H1 (cell line): ENCODE measurements around the gene ZBTB7A. TPM values are rescaled to one million over a fixed set of nuclear protein-coding genes. Genes with fewer than 3 reads are reported as not detected.

Source experiments
- CTCF ChIA-PET: fragments of 300-600 bp; sonication (Branson Sonifier 250); formaldehyde crosslinking; loops from one replicate; lab custom pipeline; 2021; ENCODE audit not compliant: partially characterized antibody; lab: Charles Lee
- POLR2A ChIA-PET: fragments of 300-600 bp; sonication (Branson Sonifier 250); formaldehyde crosslinking; loops from one replicate; lab custom pipeline; 2021; ENCODE audit warnings: inconsistent platforms; ENCODE audit not compliant: partially characterized antibody; lab: Charles Lee
- DNase-seq, 2 experiments: peaks; one replicate each; pipeline versions ENCODE4 v3.0.0 to v3.0.0-alpha.2; 2010 to 2022; ENCODE audit warnings: low spot score in 2 of 2, low read depth in 1 of 2, mixed read lengths in 1 of 2
- FAIRE-seq: peaks from 2 replicates; lab custom pipeline; 2011; peaks lifted over from hg19 to GRCh38; lab: Jason Lieb, UNC
- H2AFZ ChIP-seq: 2 replicates; pipeline ENCODE4 v1.8.1; 2012; ENCODE audit warnings: low read length, inconsistent platforms
- H2AK5ac ChIP-seq: 2 replicates; pipeline ENCODE4 v1.6.1; 2013; ENCODE audit warnings: low read depth, low read length
- H2BK120ac ChIP-seq: replicated peaks from 2 replicates; pipeline ENCODE3; 2013; ENCODE audit warnings: low read depth, low read length, inconsistent platforms
- H2BK12ac ChIP-seq: 2 replicates; pipeline ENCODE4 v1.6.1; 2013; ENCODE audit warnings: low read depth, low read length
- H2BK15ac ChIP-seq: 2 replicates; pipeline ENCODE4 v1.6.1; 2013; ENCODE audit warnings: low read length
- H2BK20ac ChIP-seq: 2 replicates; pipeline ENCODE4 v1.6.1; 2013; ENCODE audit warnings: low read length
- H2BK5ac ChIP-seq: 2 replicates; pipeline ENCODE4 v1.6.1; 2013; ENCODE audit warnings: low read depth, low read length
- H3K14ac ChIP-seq: 2 replicates; pipeline ENCODE4 v1.6.1; 2013; ENCODE audit warnings: inconsistent platforms; ENCODE audit not compliant: insufficient read length
- H3K18ac ChIP-seq: 2 replicates; pipeline ENCODE4 v1.6.1; 2013; ENCODE audit warnings: low read length; ENCODE audit errors: extremely low read depth
- H3K23ac ChIP-seq: 2 replicates; pipeline ENCODE4 v1.6.1; 2013; ENCODE audit warnings: inconsistent platforms; ENCODE audit not compliant: insufficient read length
- H3K23me2 ChIP-seq: 2 replicates; pipeline ENCODE4 v1.6.1; 2013; ENCODE audit warnings: low read depth, low read length
- H3K27ac ChIP-seq: 2 replicates; pipeline ENCODE4 v1.6.1; 2011; ENCODE audit warnings: low read depth, low read length, inconsistent platforms
- H3K27me3 ChIP-seq, 4 experiments: replicated peaks in 1 of 4; 1 replicate in 1 of 4; 2 replicates in 3 of 4; pipeline versions ENCODE4 v1.6.1 to v1.8.1; 2011 to 2013; ENCODE audit warnings: low read length in 3 of 4, mild to moderate bottlenecking in 3 of 4, inconsistent platforms in 2 of 4, mixed read lengths in 2 of 4, moderate library complexity in 1 of 4; ENCODE audit not compliant: control insufficient read depth in 3 of 4, insufficient read depth in 3 of 4; ENCODE audit errors: extremely low read depth in 1 of 4
- H3K36me3 ChIP-seq, 4 experiments: 2 replicates each; pipeline versions ENCODE4 v1.6.1 to v1.8.1; 2011 to 2013; ENCODE audit warnings: mild to moderate bottlenecking in 4 of 4, low read length in 3 of 4, moderate library complexity in 2 of 4, control low read depth in 1 of 4, inconsistent platforms in 1 of 4; ENCODE audit not compliant: insufficient read depth in 4 of 4, control insufficient read depth in 2 of 4
- H3K4ac ChIP-seq: replicated peaks from 2 replicates; pipeline ENCODE3; 2013; ENCODE audit warnings: low read length, low read depth, mixed read lengths, inconsistent platforms; ENCODE audit not compliant: insufficient read length
- H3K4me1 ChIP-seq, 4 experiments: replicated peaks in 1 of 4; 1 replicate in 1 of 4; 2 replicates in 3 of 4; pipeline versions ENCODE4 v1.6.1 to v1.8.1; 2011 to 2013; ENCODE audit warnings: low read length in 3 of 4, inconsistent platforms in 2 of 4, mixed read lengths in 1 of 4; ENCODE audit not compliant: insufficient read depth in 4 of 4, control insufficient read depth in 3 of 4
- H3K4me2 ChIP-seq, 2 experiments: 2 replicates each; pipeline versions ENCODE4 v1.6.1 to v1.8.1; 2011 to 2013; ENCODE audit warnings: low read depth in 2 of 2, low read length in 2 of 2, control low read depth in 1 of 2, inconsistent platforms in 1 of 2, mild to moderate bottlenecking in 1 of 2; ENCODE audit not compliant: insufficient read depth in 1 of 2
- H3K4me3 ChIP-seq, 4 experiments: fragments of 200-600, 300-600 bp in 1 of 4; sonication (generic), shearing (Covaris generic), sonication (Bioruptor Twin) in 1 of 4; 2 replicates each; pipeline versions ENCODE4 v1.5.1 to v1.8.1; 2011 to 2016; ENCODE audit warnings: low read length in 4 of 4, low read depth in 3 of 4, control low read depth in 2 of 4, inconsistent platforms in 2 of 4, mild to moderate bottlenecking in 2 of 4, mixed read lengths in 1 of 4, moderate library complexity in 1 of 4; ENCODE audit not compliant: insufficient read depth in 2 of 4; ENCODE audit errors: extremely low read depth in 1 of 4
- H3K56ac ChIP-seq: replicated peaks from 2 replicates; pipeline ENCODE3; 2013; ENCODE audit warnings: low read depth, mild to moderate bottlenecking, mixed read lengths, low read length, inconsistent platforms; ENCODE audit not compliant: insufficient read length
- H3K79me1 ChIP-seq: 2 replicates; pipeline ENCODE4 v1.6.1; 2013; ENCODE audit warnings: low read depth, low read length, control low read depth
- H3K79me2 ChIP-seq, 2 experiments: 2 replicates each; pipeline versions ENCODE4 v1.6.1 to v1.8.1; 2012 to 2013; ENCODE audit warnings: low read length in 2 of 2, mild to moderate bottlenecking in 2 of 2, inconsistent platforms in 1 of 2; ENCODE audit not compliant: insufficient read depth in 2 of 2, control insufficient read depth in 1 of 2
- H3K9ac ChIP-seq, 4 experiments: replicated peaks in 1 of 4; 1 replicate in 1 of 4; 2 replicates in 3 of 4; pipeline versions ENCODE4 v1.6.1 to v1.8.1; 2011 to 2013; ENCODE audit warnings: low read depth in 3 of 4, low read length in 3 of 4, control low read depth in 2 of 4, mild to moderate bottlenecking in 2 of 4, moderate library complexity in 2 of 4, inconsistent platforms in 1 of 4; ENCODE audit errors: extremely low read depth in 1 of 4
- H3K9me3 ChIP-seq, 2 experiments: 2 replicates each; pipeline versions ENCODE4 v1.6.1 to v1.8.1; 2012 to 2013; ENCODE audit warnings: mild to moderate bottlenecking in 2 of 2, moderate library complexity in 2 of 2, control low read depth in 1 of 2, inconsistent platforms in 1 of 2, low read depth in 1 of 2, low read length in 1 of 2, mixed read lengths in 1 of 2; ENCODE audit not compliant: insufficient read depth in 2 of 2
- H4K20me1 ChIP-seq, 2 experiments: replicated peaks in 1 of 2; 2 replicates each; pipeline versions ENCODE3 to v1.8.1; 2011 to 2013; ENCODE audit warnings: inconsistent platforms in 2 of 2, low read length in 2 of 2, mild to moderate bottlenecking in 1 of 2; ENCODE audit not compliant: insufficient read depth in 2 of 2, control insufficient read depth in 1 of 2
- H4K5ac ChIP-seq: 2 replicates; pipeline ENCODE4 v1.6.1; 2013; ENCODE audit warnings: low read length, low read depth, mixed read lengths, inconsistent platforms; ENCODE audit not compliant: insufficient read length
- H4K8ac ChIP-seq: 2 replicates; pipeline ENCODE4 v1.8.0; 2013; ENCODE audit warnings: mild to moderate bottlenecking, moderate library complexity, low read length, inconsistent platforms; ENCODE audit not compliant: insufficient read depth; ENCODE audit errors: extremely low read depth
- H4K91ac ChIP-seq: replicated peaks from 2 replicates; pipeline ENCODE3; 2013; ENCODE audit warnings: low read length, mixed read lengths, inconsistent platforms; ENCODE audit not compliant: insufficient read length
- BCL11A ChIP-seq, 2 experiments: IDR thresholded peaks; one replicate each; pipeline ENCODE4 v1.6.1; 2011; ENCODE audit warnings: low read depth in 2 of 2, low read length in 2 of 2, mild to moderate bottlenecking in 2 of 2
- POLR2AphosphoS5 ChIP-seq: IDR thresholded peaks from 2 replicates; pipeline ENCODE4 v1.6.1; 2011; ENCODE audit warnings: low read depth, low read length
- WGBS, 2 experiments: shearing (Covaris generic) in 1 of 2; methylation state at CpG; one replicate each; pipeline versions ENCODE4 v1.1.6 to v1.1.7; 2013 to 2015; ENCODE audit warnings: low lambda C conversion rate in 2 of 2, mixed read lengths in 2 of 2, inconsistent platforms in 1 of 2, low coverage in 1 of 2, missing lambda C conversion rate in 1 of 2; ENCODE audit not compliant: insufficient replicate concordance in 2 of 2, insufficient coverage in 1 of 2, insufficient read length in 1 of 2; ENCODE audit errors: extremely low coverage in 1 of 2, missing lambda C conversion rate in 1 of 2; 5-methylcytosine and 5-hydroxymethylcytosine counted together
- polyA plus RNA-seq, 7 experiments: library from polyadenylated mRNA; depleted of rRNA in 3 of 7; stranded (reverse) in 5 of 7; unstranded in 2 of 7; fragments of >200 nt in 5 of 7; fragments of 200-250 nt in 2 of 7; gene quantifications; 1 replicate in 5 of 7; 2 replicates in 1 of 7; 4 replicates in 1 of 7; pipeline versions ENCODE4 v1.2.1 to v1.2.3, GENCODE V29; 2011 to 2013; ENCODE audit warnings: missing spikeins in 2 of 7, mixed read lengths in 2 of 7
- total RNA-seq: library from RNA; stranded (reverse); fragmentation: NEBNext Ultra II Directional; extraction: Animal tissue kit (Norgen Biotek cat#: 25700); gene quantifications from 2 replicates; pipeline ENCODE4 v1.2.1, GENCODE V29; 2021

Gene ZBTB7A
- total and polyA plus RNA-seq, 2 of the 8 experiments (the other 6 are each of a cell fraction or from before 2014, with no cell fraction given): 5.6 to 17.8 TPM

DNA sequence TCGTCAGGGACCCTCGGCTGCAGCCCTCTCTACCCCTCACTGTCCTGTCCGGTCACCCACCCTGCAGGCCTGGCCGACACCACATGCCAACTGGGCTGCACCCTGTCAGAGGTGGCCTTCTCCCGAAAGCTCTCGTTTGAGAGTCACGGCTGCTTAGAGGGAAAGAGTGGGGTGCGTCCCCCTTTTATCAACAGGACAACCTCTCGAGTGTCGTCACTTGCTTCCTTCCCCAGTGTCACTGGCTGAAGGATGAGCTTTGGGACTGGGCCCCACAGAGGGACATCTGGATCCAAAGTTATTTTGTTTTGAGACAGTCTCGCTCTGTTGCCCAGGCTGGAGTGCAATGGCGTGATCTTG, 28.8 kb upstream of the ZBTB7A start:
- DNase-seq: no peak
- H3K79me1 ChIP-seq: no peaks in the 10 kb centered on the region
- H2AFZ ChIP-seq: no peak overlapping the region
- H3K4me2 ChIP-seq: no peak overlapping the region
- no peaks in the 10 kb centered on the region for H3K9me3 ChIP-seq
- no peak overlapping the region for H3K18ac ChIP-seq
- no peak overlapping the region for H4K5ac ChIP-seq
- H3K56ac ChIP-seq: no peak overlapping the region
- WGBS, 2 experiments: 96% methylated on average over 10 of the region's 12 CpGs; no CpG with 5 or more reads in 1 of the 2 experiments
- peaks cover 4 to 42% (median 24%) of the 10 kb centered on the region in 4 experiments; a peak in 7 of 8 replicates for H3K36me3 ChIP-seq
- H3K4me3 ChIP-seq: no peak overlapping the region
- no peaks in the 10 kb centered on the region for H3K79me2 ChIP-seq
- no peak overlapping the region for H3K23ac ChIP-seq
- no peak overlapping the region for H3K9ac ChIP-seq
- POLR2A ChIA-PET: interaction anchor here (2.6 to 2.8 kb wide), 2 partner anchors 14 to 111 kb away, joined by 8 to 12 read pairs; partner anchors contain the start of gene EEF2
- H4K8ac ChIP-seq: no peak overlapping the region
- no peaks in the 10 kb centered on the region for H3K4me1 ChIP-seq
- H2BK20ac ChIP-seq: no peak overlapping the region
- FAIRE-seq: no peak
- peaks cover 4 to 8% of the 10 kb centered on the region in 2 experiments for H4K20me1 ChIP-seq
- H3K23me2 ChIP-seq: no peaks in the 10 kb centered on the region
- CTCF ChIA-PET: no interaction called here
- H2BK5ac ChIP-seq: no peak overlapping the region
- no peak overlapping the region for H2BK120ac ChIP-seq
- no peaks in the 10 kb centered on the region for H3K27me3 ChIP-seq
- no peak overlapping the region for H2BK15ac ChIP-seq
- no peak overlapping the region for H3K14ac ChIP-seq
- H3K27ac ChIP-seq: no peak overlapping the region
- no peak overlapping the region for H3K4ac ChIP-seq
- H2AK5ac ChIP-seq: no peak overlapping the region
- no peak overlapping the region for H2BK12ac ChIP-seq
- H4K91ac ChIP-seq: no peak overlapping the region
- no peak for TF ChIP-seq BCL11A (IDR thresholded peaks at IDR 0.05; ENCODE audit: low read depth in 2 of 2, low read length in 2 of 2)
- no peak for TF ChIP-seq POLR2AphosphoS5
